HepG2 (cell line): ENCODE measurements around the gene NR2F6. TPM values are rescaled to one million over a fixed set of nuclear protein-coding genes. Genes with fewer than 3 reads are reported as not detected.

Source experiments
- ARID3A ChIP-seq: IDR thresholded peaks from 2 replicates; pipeline ENCODE4 v1.6.1; 2012; ENCODE audit warnings: low read depth, low read length, improper control_type of control experiment
- ELF3 ChIP-seq: IDR thresholded peaks from 2 replicates; pipeline ENCODE4 v1.6.1; 2016; ENCODE audit warnings: missing genetic modification reagents, missing compliant biosample characterization
- EP300 ChIP-seq, 3 experiments: sonication (generic) in 1 of 3; formaldehyde crosslinking in 1 of 3; IDR thresholded peaks; 2 replicates each; pipeline versions ENCODE4 v1.5.1 to v1.6.1; 2011 to 2020; ENCODE audit warnings: low read depth in 2 of 3, low read length in 2 of 3, borderline replicate concordance in 1 of 3, improper control_type of control experiment in 1 of 3, mild to moderate bottlenecking in 1 of 3, missing genetic modification reagents in 1 of 3, moderate library complexity in 1 of 3
- GMEB1 ChIP-seq: sonication (generic); formaldehyde crosslinking; IDR thresholded peaks from 2 replicates; pipeline ENCODE4 v1.5.1; 2020; ENCODE audit warnings: missing genetic modification reagents, mild to moderate bottlenecking, borderline replicate concordance
- LCORL ChIP-seq, 2 experiments: fragments of 450-650 bp in 1 of 2; sonication (generic) in 1 of 2; formaldehyde crosslinking in 1 of 2; IDR thresholded peaks; 2 replicates each; pipeline versions ENCODE4 v1.5.0 to v1.6.1; 2017 to 2020; ENCODE audit warnings: antibody characterized with exemption in 1 of 2, missing genetic modification reagents in 1 of 2
- MIER3 ChIP-seq: IDR thresholded peaks from 2 replicates; pipeline ENCODE4 v1.6.1; 2016; ENCODE audit warnings: missing compliant biosample characterization, borderline replicate concordance
- RFX5 ChIP-seq: IDR thresholded peaks from 2 replicates; pipeline ENCODE4 v1.6.1; 2011; ENCODE audit warnings: low read depth, low read length, improper control_type of control experiment
- THAP8 ChIP-seq: sonication (generic); formaldehyde crosslinking; IDR thresholded peaks from 2 replicates; pipeline ENCODE4 v1.5.1; 2020; ENCODE audit warnings: missing genetic modification reagents, mild to moderate bottlenecking, borderline replicate concordance
- YEATS2 ChIP-seq: sonication (generic); formaldehyde crosslinking; IDR thresholded peaks from 2 replicates; pipeline ENCODE4 v1.4.0; 2020; ENCODE audit warnings: missing genetic modification reagents, borderline replicate concordance
- ZBTB4 ChIP-seq: sonication (generic); formaldehyde crosslinking; IDR thresholded peaks from 2 replicates; pipeline ENCODE4 v1.4.0; 2020; ENCODE audit warnings: missing genetic modification reagents, mild to moderate bottlenecking, borderline replicate concordance
- ZBTB44 ChIP-seq: sonication (generic); formaldehyde crosslinking; IDR thresholded peaks from 2 replicates; pipeline ENCODE4 v1.4.0; 2020; ENCODE audit warnings: missing genetic modification reagents
- ZNF350 ChIP-seq: sonication (generic); formaldehyde crosslinking; IDR thresholded peaks from 2 replicates; pipeline ENCODE4 v1.4.0; 2020; ENCODE audit warnings: mild to moderate bottlenecking, low read depth, missing genetic modification reagents, borderline replicate concordance
- ZNF740 ChIP-seq: sonication (generic); formaldehyde crosslinking; IDR thresholded peaks from 2 replicates; pipeline ENCODE4 v1.4.0; 2020; ENCODE audit warnings: missing genetic modification reagents
- ZSCAN22 ChIP-seq: sonication (generic); formaldehyde crosslinking; IDR thresholded peaks from 2 replicates; pipeline ENCODE4 v1.4.0; 2020; ENCODE audit warnings: mild to moderate bottlenecking, missing genetic modification reagents
- polyA plus RNA-seq, 8 experiments: library from polyadenylated mRNA; depleted of rRNA in 3 of 8; stranded (reverse) in 7 of 8; unstranded in 1 of 8; fragments of >200 nt; fragmentation: Illumina TruSeq in 4 of 8; extraction: Trizol in 4 of 8; gene quantifications; 2 replicates each; pipeline versions ENCODE4 v1.2.1 to v1.2.3, GENCODE V29; 2011 to 2016; ENCODE audit warnings: low read depth in 4 of 8, missing spikeins in 1 of 8, mixed read lengths in 1 of 8; ENCODE audit not compliant: insufficient read depth in 1 of 8
- total RNA-seq, 5 experiments: library from RNA; depleted of rRNA; stranded (reverse); fragments of >200 nt; fragmentation: Illumina TruSeq; extraction: Trizol; gene quantifications; 2 replicates each; pipeline ENCODE4 v1.2.3, GENCODE V29; 2016; ENCODE audit warnings: low read depth in 1 of 5

Gene NR2F6
- total and polyA plus RNA-seq, 2 of the 13 experiments (the other 11 are each of a cell fraction or from before 2014, with no cell fraction given): 30.9 to 72.4 TPM

GRCh38 chr19:17266975-17267788 is 21.5 kb upstream of the NR2F6 start, which contains the start of gene BABAM1 (continued):
- TF ChIP-seq GMEB1 (peak; percentile 86; the same call in 1 of the 2 replicates), EP300 (IDR thresholded peaks at IDR 0.05; ENCODE audit: low read depth in 2 of 2, low read length in 2 of 2) (peak in 1 of 2 experiments; percentile 35; a peak in 1 of 4 replicates), EP300 (CRISPR knock-in tag; IDR thresholded peaks at IDR 0.05; ENCODE audit: borderline replicate concordance) (no peak), ZNF740 (no peak), THAP8 (no peak), MIER3 (CRISPR knock-in tag) (peak; percentile 74; the same call in 1 of the 2 replicates), ZSCAN22 (CRISPR knock-in tag) (no peak), ZBTB44 (CRISPR knock-in tag) (no peak), LCORL (IDR thresholded peaks at IDR 0.05) (peak; percentile 95), LCORL (CRISPR knock-in tag; IDR thresholded peaks at IDR 0.05) (no peak), ZNF350 (CRISPR knock-in tag) (peak; percentile 84; the same call in 1 of the 2 replicates), YEATS2 (CRISPR knock-in tag) (peak; percentile 81; the same call in 1 of the 2 replicates), RFX5 (peak; percentile 58; the same call in 1 of the 2 replicates), ELF3 (CRISPR knock-in tag) (peak; percentile 57; the same call in 1 of the 2 replicates), ZBTB4 (CRISPR knock-in tag) (no peak), ARID3A (peak; percentile 75)
